HEK293 (cell line): ENCODE data around the gene RAB36.

Experiments
- BCL11B ChIP-seq: fragments of 450-650 bp; formaldehyde crosslinking; IDR thresholded peaks from 2 replicates; pipeline ENCODE4 v1.5.1; 2016; ENCODE audit warnings: low read depth, missing biosample characterization, missing genetic modification characterization
- FEZF1 ChIP-seq: fragments of 450-650 bp; formaldehyde crosslinking; IDR thresholded peaks from 2 replicates; pipeline ENCODE4 v1.5.1; 2016; ENCODE audit warnings: missing biosample characterization, missing genetic modification characterization
- INSM2 ChIP-seq: fragments of 450-650 bp; formaldehyde crosslinking; IDR thresholded peaks from 2 replicates; pipeline ENCODE4 v1.5.1; 2016; ENCODE audit warnings: missing biosample characterization, missing genetic modification characterization
- KLF8 ChIP-seq: fragments of 450-650 bp; formaldehyde crosslinking; IDR thresholded peaks from 2 replicates; pipeline ENCODE4 v1.5.1; 2016; ENCODE audit warnings: missing biosample characterization, missing genetic modification characterization
- PATZ1 ChIP-seq: fragments of 450-650 bp; formaldehyde crosslinking; IDR thresholded peaks from 2 replicates; pipeline ENCODE4 v1.5.1; 2016; ENCODE audit warnings: missing biosample characterization, missing genetic modification characterization
- PRDM2 ChIP-seq: fragments of 450-650 bp; formaldehyde crosslinking; IDR thresholded peaks from 2 replicates; pipeline ENCODE4 v1.5.1; 2016; ENCODE audit warnings: missing biosample characterization, missing genetic modification characterization, borderline replicate concordance
- SP2 ChIP-seq: fragments of 450-650 bp; formaldehyde crosslinking; IDR thresholded peaks from 2 replicates; pipeline ENCODE4 v1.5.1; 2016; ENCODE audit warnings: missing biosample characterization, missing genetic modification characterization
- TSHZ1 ChIP-seq: fragments of 450-650 bp; formaldehyde crosslinking; IDR thresholded peaks from 2 replicates; pipeline ENCODE4 v1.5.1; 2016; ENCODE audit warnings: missing biosample characterization, missing genetic modification characterization, borderline replicate concordance
- ZBTB26 ChIP-seq: fragments of 450-650 bp; formaldehyde crosslinking; optimal IDR thresholded peaks from 2 replicates; pipeline ENCODE3; 2016; ENCODE audit warnings: missing biosample characterization, mild to moderate bottlenecking, missing genetic modification characterization
- ZNF341 ChIP-seq: fragments of 450-650 bp; formaldehyde crosslinking; IDR thresholded peaks from 2 replicates; pipeline ENCODE4; 2016; ENCODE audit warnings: low read depth, missing biosample characterization, missing genetic modification characterization
- ZNF398 ChIP-seq: fragments of 450-650 bp; formaldehyde crosslinking; IDR thresholded peaks from 2 replicates; pipeline ENCODE4 v1.5.1; 2017; ENCODE audit warnings: missing biosample characterization, missing genetic modification characterization
- ZNF555 ChIP-seq: fragments of 450-650 bp; formaldehyde crosslinking; conservative IDR thresholded peaks from 2 replicates; pipeline ENCODE4 v1.5.1; 2017; ENCODE audit warnings: missing biosample characterization, mild to moderate bottlenecking, missing genetic modification characterization, inconsistent platforms
- ZNF624 ChIP-seq: fragments of 450-650 bp; formaldehyde crosslinking; IDR thresholded peaks from 2 replicates; pipeline ENCODE4 v1.5.1; 2017; ENCODE audit warnings: missing biosample characterization, missing genetic modification characterization
- ZNF660 ChIP-seq: fragments of 450-650 bp; IDR thresholded peaks from 2 replicates; pipeline ENCODE4 v1.5.1; 2018; ENCODE audit warnings: missing biosample characterization, mild to moderate bottlenecking, missing genetic modification characterization
- ZNF837 ChIP-seq: fragments of 450-650 bp; formaldehyde crosslinking; IDR thresholded peaks from 2 replicates; pipeline ENCODE4 v1.5.1; 2016; ENCODE audit warnings: missing biosample characterization, missing genetic modification characterization
- ZSCAN5A ChIP-seq: fragments of 450-650 bp; formaldehyde crosslinking; IDR thresholded peaks from 2 replicates; pipeline ENCODE4 v1.5.1; 2016; ENCODE audit warnings: missing biosample characterization, missing genetic modification characterization

Gene RAB36

GRCh38 chr22:23182309-23183060, 37.2 kb downstream of the RAB36 start (continued):
- no peak for TF ChIP-seq ZSCAN5A (tag by site-specific recombination)
- no peak for TF ChIP-seq PRDM2
- peak; percentile 78; the same call in 1 of the 2 replicates for TF ChIP-seq TSHZ1 (tag by site-specific recombination)
- 0 out of 2 replicates have a peak, but pooled peaks have one; percentile 1 for TF ChIP-seq ZNF837
- no peak for TF ChIP-seq ZNF555 (tag by site-specific recombination)
- peak; percentile 85 for TF ChIP-seq PATZ1 (tag by site-specific recombination)
- peak; percentile 53 for TF ChIP-seq ZNF341
- peak; percentile 45; the same call in 1 of the 2 replicates for TF ChIP-seq ZNF398
- peak; percentile 21 for TF ChIP-seq ZBTB26 (tag by site-specific recombination)
- peak; percentile 20; the same call in 1 of the 2 replicates for TF ChIP-seq BCL11B (tag by site-specific recombination)
- TF ChIP-seq ZNF660 (tag by site-specific recombination) = 0 out of 2 replicates have a peak, but pooled peaks have one; percentile 25
- TF ChIP-seq KLF8 (tag by site-specific recombination) = peak; percentile 63
- TF ChIP-seq ZNF624 (tag by site-specific recombination) = no peak
- TF ChIP-seq INSM2 (tag by site-specific recombination) = 0 out of 2 replicates have a peak, but pooled peaks have one; percentile 39
- TF ChIP-seq FEZF1 (tag by site-specific recombination) = peak; percentile 71
- TF ChIP-seq SP2 (tag by site-specific recombination) = peak; percentile 49
